Breast epithelium (tissue), 3 donors: ENCODE results near the gene GPR82.

ENCODE experiments used
- POLR2A ChIP-seq: fragments of 450-650 bp; IDR thresholded peaks from one replicate; pipeline ENCODE4 v1.6.1; 2016; ENCODE audit warnings: antibody characterized with exemption, mild to moderate bottlenecking, moderate library complexity
- TF ChIP-seq, protein P1 (sequence below), 3 donors: fragments of 450-650 bp; IDR thresholded peaks; one replicate each; pipeline ENCODE4 v1.5.1; 2016 to 2017; ENCODE audit warnings: antibody characterized with exemption in 3 of 3, mild to moderate bottlenecking in 3 of 3, moderate library complexity in 3 of 3

DNA sequence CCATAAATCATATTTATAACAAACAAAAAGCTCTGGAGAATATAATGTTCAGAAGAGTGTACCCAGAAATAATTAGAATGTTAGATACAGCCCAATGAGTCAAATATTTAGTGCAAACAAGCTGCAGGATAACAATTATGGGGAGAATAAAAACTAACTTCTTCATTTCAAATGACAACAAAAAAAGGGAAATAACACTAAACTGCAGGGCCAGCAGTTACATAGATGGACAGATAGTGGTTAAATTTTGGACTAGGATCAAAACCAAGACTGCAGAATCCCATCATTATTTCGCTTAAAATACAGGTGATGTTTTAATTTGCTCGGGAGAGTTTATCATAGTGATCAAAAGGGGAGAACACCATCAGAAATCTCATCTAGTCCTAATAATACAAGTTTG lies 35.8 kb upstream of the GPR82 start:
- TF ChIP-seq, protein P1, sequence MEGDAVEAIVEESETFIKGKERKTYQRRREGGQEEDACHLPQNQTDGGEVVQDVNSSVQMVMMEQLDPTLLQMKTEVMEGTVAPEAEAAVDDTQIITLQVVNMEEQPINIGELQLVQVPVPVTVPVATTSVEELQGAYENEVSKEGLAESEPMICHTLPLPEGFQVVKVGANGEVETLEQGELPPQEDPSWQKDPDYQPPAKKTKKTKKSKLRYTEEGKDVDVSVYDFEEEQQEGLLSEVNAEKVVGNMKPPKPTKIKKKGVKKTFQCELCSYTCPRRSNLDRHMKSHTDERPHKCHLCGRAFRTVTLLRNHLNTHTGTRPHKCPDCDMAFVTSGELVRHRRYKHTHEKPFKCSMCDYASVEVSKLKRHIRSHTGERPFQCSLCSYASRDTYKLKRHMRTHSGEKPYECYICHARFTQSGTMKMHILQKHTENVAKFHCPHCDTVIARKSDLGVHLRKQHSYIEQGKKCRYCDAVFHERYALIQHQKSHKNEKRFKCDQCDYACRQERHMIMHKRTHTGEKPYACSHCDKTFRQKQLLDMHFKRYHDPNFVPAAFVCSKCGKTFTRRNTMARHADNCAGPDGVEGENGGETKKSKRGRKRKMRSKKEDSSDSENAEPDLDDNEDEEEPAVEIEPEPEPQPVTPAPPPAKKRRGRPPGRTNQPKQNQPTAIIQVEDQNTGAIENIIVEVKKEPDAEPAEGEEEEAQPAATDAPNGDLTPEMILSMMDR (IDR thresholded peaks at IDR 0.05): no peak
- TF ChIP-seq POLR2A: no peak
